Activated naive CD4-positive, alpha-beta T cell treated with anti-CD3 and anti-CD28 coated beads, Interleukin-2, amount 50 U/mL, for 72 hours (primary cell): ENCODE data around the gene KLK3. TPM values are rescaled to one million over a fixed set of nuclear protein-coding genes. Genes with fewer than 3 reads are reported as not detected.

ENCODE experiments used
- ATAC-seq, 2 donors: fragments of 150-1000 bp; cut with Tn5 transposase; 2 replicates each; pipeline ENCODE4 v1.10.0; 2021; ENCODE audit warnings: mild to moderate bottlenecking in 2 of 2, moderate library complexity in 2 of 2
- DNase-seq, 2 donors: peaks; one replicate each; pipeline ENCODE4 v3.0.0; 2021 to 2022; ENCODE audit warnings: low spot score in 2 of 2
- H3K27ac Mint-ChIP-seq, 2 donors: one replicate each; pipeline ENCODE4 v1.8.0; 2022; ENCODE audit warnings: mild to moderate bottlenecking in 2 of 2, mixed read lengths in 2 of 2
- H3K36me3 Mint-ChIP-seq, 2 donors: one replicate each; pipeline ENCODE4 v1.8.0; 2022; ENCODE audit warnings: mixed read lengths in 2 of 2
- H3K9me3 Mint-ChIP-seq, 2 donors: one replicate each; pipeline ENCODE4 v1.8.0; 2022; ENCODE audit warnings: mixed read lengths in 2 of 2
- total RNA-seq, 2 donors: library from RNA; stranded (reverse); gene quantifications; one replicate each; pipeline ENCODE4 v1.2.3, GENCODE V29; 2022

KLK3 gene
- total RNA-seq, 2 donors from 2014 or later, result not detected

DNA sequence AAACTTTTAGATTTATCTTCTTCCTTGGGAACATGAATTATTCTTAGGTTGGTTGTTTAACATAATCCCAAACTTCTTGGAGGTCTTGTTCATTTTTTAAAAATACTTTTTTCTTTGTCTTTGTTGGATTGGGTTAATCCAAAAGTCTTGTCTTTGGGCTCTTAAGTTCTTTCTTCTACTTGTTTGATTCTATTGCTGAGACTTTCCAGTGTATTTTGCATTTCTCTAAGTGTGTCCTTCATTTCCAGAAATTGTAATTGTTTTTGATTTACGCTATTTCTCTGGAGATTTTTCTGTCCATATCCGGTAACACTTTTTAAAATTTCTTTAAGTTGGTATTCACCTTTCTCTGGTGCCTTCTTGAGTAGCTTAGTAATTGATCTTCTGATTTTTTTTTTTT lies 11.5 kb upstream of the KLK3 start:
- Mint-ChIP-seq H3K36me3 (peaks cover 11 to 12% of the 10 kb centered on the region in 2 donors), H3K9me3 (peaks cover 6 to 16% of the 10 kb centered on the region in 2 donors), H3K27ac (no peak overlapping the region)
- DNase-seq (no peak), ATAC-seq (no peak)

DNA sequence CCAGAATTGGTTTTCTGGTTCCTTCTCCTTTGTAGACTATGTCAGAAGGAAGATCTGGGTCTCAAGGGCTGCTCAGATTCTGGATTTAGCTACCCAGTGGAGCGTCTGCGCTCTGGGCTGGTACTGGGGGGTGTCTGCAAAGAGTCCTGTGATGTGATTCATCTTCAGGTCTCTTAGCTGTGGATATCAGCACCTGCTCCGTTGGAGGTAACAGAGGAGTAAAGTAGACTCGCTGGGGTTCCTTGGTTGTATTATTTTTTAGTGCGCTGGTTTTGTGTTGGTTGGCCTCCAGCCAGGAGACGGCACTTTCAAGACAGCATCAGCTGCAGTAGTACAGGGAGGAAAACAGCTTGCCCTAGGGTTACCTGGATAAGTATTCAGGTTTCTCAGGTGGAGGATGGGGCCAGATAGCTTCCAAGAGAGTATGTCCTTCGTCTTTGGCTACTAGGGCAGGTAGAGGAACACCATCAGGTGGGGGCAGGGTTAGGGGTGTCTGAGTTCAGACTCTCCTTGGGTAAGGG lies 11.0 kb upstream of the KLK3 start:
- ATAC-seq, result no peak
- peaks cover 11 to 12% of the 10 kb centered on the region in 2 donors for H3K36me3 Mint-ChIP-seq

GRCh38 chr19:50844296-50844935 lies 10.3 kb upstream of the KLK3 start:
- Mint-ChIP-seq H3K27ac (no peak overlapping the region), H3K36me3 (peaks cover 11 to 12% of the 10 kb centered on the region in 2 donors), H3K9me3 (peaks cover 6 to 16% of the 10 kb centered on the region in 2 donors)
- no peak for DNase-seq
- no peak for ATAC-seq

More for the DNA sequence above, 11.0 kb upstream of the KLK3 start:
- no peak for DNase-seq
- peaks cover 6 to 16% of the 10 kb centered on the region in 2 donors for H3K9me3 Mint-ChIP-seq
- H3K27ac Mint-ChIP-seq, result no peak overlapping the region

- ATAC-seq (no peak), DNase-seq (no peak)
- Mint-ChIP-seq H3K27ac (no peak overlapping the region), H3K36me3 (no peaks in the 10 kb centered on the region), H3K9me3 (no peaks in the 10 kb centered on the region)
Measured at GRCh38 chr19:50850738-50851137, 4.0 kb upstream of the KLK3 start.

DNA sequence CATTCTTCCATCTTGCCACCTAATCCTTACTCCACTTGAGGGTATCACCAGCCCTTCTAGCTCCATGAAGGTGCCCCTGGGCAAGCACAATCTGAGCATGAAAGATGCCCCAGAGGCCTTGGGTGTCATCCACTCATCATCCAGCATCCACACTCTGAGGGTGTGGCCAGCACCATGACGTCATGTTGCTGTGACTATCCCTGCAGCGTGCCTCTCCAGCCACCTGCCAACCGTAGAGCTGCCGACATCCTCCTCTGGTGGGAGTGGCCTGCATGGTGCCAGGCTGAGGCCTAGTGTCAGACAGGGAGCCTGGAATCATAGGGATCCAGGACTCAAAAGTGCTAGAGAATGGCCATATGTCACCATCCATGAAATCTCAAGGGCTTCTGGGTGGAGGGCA lies 3.1 kb upstream of the KLK3 start:
- Mint-ChIP-seq H3K36me3 (no peaks in the 10 kb centered on the region), H3K9me3 (no peaks in the 10 kb centered on the region), H3K27ac (no peak overlapping the region)
- DNase-seq, result peak in 1 of 2 donors; percentile 39
- no peak for ATAC-seq

DNA sequence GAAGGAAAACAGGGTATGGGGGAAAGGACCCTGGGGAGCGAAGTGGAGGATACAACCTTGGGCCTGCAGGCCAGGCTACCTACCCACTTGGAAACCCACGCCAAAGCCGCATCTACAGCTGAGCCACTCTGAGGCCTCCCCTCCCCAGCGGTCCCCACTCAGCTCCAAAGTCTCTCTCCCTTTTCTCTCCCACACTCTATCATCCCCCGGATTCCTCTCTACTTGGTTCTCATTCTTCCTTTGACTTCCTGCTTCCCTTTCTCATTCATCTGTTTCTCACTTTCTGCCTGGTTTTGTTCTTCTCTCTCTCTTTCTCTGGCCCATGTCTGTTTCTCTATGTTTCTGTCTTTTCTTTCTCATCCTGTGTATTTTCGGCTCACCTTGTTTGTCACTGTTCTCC lies 2.7 kb downstream of the KLK3 start:
- Mint-ChIP-seq H3K9me3 (peaks cover 0 to 4% of the 10 kb centered on the region in 2 donors), H3K36me3 (no peaks in the 10 kb centered on the region), H3K27ac (peak overlapping the region in 1 of 2 donors; percentile 19)
- no peak for DNase-seq
- no peak for ATAC-seq

- peaks cover 0 to 4% of the 10 kb centered on the region in 2 donors for H3K9me3 Mint-ChIP-seq
- ATAC-seq, result no peak
- no peak for DNase-seq
- H3K36me3 Mint-ChIP-seq, result no peaks in the 10 kb centered on the region
- H3K27ac Mint-ChIP-seq, result no peak overlapping the region
Measured at GRCh38 chr19:50858886-50859285, 4.2 kb downstream of the KLK3 start.

DNA sequence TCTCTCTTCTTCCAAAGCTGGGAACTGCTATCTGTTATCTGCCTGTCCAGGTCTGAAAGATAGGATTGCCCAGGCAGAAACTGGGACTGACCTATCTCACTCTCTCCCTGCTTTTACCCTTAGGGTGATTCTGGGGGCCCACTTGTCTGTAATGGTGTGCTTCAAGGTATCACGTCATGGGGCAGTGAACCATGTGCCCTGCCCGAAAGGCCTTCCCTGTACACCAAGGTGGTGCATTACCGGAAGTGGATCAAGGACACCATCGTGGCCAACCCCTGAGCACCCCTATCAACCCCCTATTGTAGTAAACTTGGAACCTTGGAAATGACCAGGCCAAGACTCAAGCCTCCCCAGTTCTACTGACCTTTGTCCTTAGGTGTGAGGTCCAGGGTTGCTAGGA lies 5.1 kb downstream of the KLK3 start:
- H3K36me3 Mint-ChIP-seq, result no peaks in the 10 kb centered on the region
- H3K27ac Mint-ChIP-seq, result no peak overlapping the region
- ATAC-seq (no peak), DNase-seq (no peak)
- peaks cover 0 to 4% of the 10 kb centered on the region in 2 donors for H3K9me3 Mint-ChIP-seq

GRCh38 chr19:50861010-50861409 lies 6.3 kb downstream of the KLK3 start:
- no peak overlapping the region for H3K27ac Mint-ChIP-seq
- peaks cover 0 to 4% of the 10 kb centered on the region in 2 donors for H3K9me3 Mint-ChIP-seq
- DNase-seq (no peak), ATAC-seq (no peak)
- H3K36me3 Mint-ChIP-seq, result no peaks in the 10 kb centered on the region

DNA sequence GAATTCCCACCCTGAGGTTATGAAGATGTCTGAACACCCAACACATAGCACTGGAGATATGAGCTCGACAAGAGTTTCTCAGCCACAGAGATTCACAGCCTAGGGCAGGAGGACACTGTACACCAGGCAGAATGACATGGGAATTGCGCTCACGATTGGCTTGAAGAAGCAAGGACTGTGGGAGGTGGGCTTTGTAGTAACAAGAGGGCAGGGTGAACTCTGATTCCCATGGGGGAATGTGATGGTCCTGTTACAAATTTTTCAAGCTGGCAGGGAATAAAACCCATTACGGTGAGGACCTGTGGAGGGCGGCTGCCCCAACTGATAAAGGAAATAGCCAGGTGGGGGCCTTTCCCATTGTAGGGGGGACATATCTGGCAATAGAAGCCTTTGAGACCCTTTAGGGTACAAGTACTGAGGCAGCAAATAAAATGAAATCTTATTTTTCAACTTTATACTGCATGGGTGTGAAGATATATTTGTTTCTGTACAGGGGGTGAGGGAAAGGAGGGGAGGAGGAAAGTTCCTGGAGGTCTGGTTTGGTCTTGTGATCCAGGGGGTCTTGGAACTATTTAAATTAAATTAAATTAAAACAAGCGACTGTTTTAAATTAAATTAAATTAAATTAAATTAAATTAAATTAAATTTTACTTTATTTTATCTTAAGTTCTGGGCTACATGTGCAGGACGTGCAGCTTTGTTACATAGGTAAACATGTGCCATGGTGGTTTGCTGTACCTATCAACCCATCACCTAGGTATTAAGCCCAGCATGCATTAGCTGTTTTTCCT lies 7.0 kb downstream of the KLK3 start:
- no peak for ATAC-seq

DNA sequence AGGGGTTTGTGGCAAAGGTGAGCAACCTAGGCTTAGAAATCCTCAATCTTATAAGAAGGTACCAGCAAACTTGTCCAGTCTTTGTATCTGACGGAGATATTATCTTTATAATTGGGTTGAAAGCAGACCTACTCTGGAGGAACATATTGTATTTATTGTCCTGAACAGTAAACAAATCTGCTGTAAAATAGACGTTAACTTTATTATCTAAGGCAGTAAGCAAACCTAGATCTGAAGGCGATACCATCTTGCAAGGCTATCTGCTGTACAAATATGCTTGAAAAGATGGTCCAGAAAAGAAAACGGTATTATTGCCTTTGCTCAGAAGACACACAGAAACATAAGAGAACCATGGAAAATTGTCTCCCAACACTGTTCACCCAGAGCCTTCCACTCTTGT lies 14.8 kb downstream of the KLK3 start:
- ATAC-seq, result no peak
- no peaks in the 10 kb centered on the region for H3K9me3 Mint-ChIP-seq
- DNase-seq, result no peak
- no peaks in the 10 kb centered on the region for H3K36me3 Mint-ChIP-seq
- H3K27ac Mint-ChIP-seq, result no peak overlapping the region

More for the DNA sequence above, 7.0 kb downstream of the KLK3 start:
- no peak overlapping the region for H3K27ac Mint-ChIP-seq
- DNase-seq, result no peak
- no peaks in the 10 kb centered on the region for H3K36me3 Mint-ChIP-seq
- peaks cover 0 to 4% of the 10 kb centered on the region in 2 donors for H3K9me3 Mint-ChIP-seq

DNA sequence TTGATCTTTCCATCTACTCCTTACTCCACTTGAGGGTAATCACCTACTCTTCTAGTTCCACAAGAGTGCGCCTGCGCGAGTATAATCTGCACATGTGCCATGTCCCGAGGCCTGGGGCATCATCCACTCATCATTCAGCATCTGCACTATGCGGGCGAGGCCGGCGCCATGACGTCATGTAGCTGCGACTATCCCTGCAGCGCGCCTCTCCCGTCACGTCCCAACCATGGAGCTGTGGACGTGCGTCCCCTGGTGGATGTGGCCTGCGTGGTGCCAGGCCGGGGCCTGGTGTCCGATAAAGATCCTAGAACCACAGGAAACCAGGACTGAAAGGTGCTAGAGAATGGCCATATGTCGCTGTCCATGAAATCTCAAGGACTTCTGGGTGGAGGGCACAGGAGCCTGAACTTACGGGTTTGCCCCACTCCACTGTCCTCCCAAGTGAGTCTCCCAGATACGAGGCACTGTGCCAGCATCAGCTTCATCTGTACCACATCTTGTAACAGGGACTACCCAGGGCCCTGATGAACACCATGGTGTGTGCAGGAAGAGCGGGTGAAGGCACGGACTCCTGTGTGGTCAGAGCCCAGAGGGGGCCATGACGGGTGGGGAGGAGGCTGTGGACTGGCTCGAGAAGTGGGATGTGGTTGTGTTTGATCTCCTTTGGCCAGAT lies 15.8 kb downstream of the KLK3 start:
- DNase-seq (peak in 1 of 2 donors; percentile 23), ATAC-seq (peak; percentile 13 to 75)
- Mint-ChIP-seq H3K9me3 (no peaks in the 10 kb centered on the region), H3K27ac (no peak overlapping the region), H3K36me3 (no peaks in the 10 kb centered on the region)

GRCh38 chr19:50873056-50873455 lies 18.3 kb downstream of the KLK3 start, which contains the start of gene KLK2:
KLK2 (plus strand) TSS chr19:50873439; CDS start chr19:50873474, 35 bp downstream.
- Mint-ChIP-seq H3K27ac (no peak within 1 kb of the TSS), H3K36me3 (no peaks in the 10 kb centered on the region), H3K9me3 (no peaks in the 10 kb centered on the region)
- ATAC-seq (no peak), DNase-seq (peak in 1 of 2 donors; percentile 33)

- H3K36me3 Mint-ChIP-seq, result no peaks in the 10 kb centered on the region
- H3K9me3 Mint-ChIP-seq, result no peaks in the 10 kb centered on the region
- ATAC-seq (no peak), DNase-seq (no peak)
- no peak overlapping the region for H3K27ac Mint-ChIP-seq
Measured at GRCh38 chr19:50874211-50874610, 19.5 kb downstream of the KLK3 start.

DNA sequence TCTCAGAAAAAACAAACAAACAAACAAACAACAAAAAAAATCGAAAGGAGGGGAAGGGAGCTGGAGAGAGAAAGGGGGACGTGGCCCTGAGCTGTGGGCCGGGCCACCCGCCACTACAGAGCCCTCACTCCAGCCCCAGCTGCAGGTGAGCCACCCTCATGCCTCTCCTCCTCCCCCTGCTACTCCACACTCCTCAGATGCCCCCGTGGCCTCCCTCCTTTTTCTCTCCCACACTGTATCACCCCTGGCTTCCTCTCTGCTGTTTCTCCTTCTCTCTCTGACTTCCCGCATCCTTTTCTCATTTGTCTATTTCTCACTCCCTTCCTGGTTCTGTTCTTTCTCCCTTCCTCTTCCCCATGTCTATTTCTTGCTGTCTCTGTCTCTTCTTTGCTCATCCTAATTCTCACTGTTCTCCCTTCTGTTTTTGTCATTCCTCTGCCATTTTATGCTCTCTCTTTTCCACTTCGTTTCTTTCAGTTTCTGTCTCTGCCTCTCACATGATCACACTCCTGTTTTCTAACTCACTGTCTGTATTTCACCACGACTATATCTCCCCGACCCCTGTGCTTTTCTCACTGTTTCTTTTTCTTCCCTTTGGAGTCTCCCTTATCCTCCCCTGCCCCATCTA lies 21.2 kb downstream of the KLK3 start:
- no peak overlapping the region for H3K27ac Mint-ChIP-seq
- no peaks in the 10 kb centered on the region for H3K36me3 Mint-ChIP-seq
- ATAC-seq (no peak), DNase-seq (no peak)
- no peaks in the 10 kb centered on the region for H3K9me3 Mint-ChIP-seq

DNA sequence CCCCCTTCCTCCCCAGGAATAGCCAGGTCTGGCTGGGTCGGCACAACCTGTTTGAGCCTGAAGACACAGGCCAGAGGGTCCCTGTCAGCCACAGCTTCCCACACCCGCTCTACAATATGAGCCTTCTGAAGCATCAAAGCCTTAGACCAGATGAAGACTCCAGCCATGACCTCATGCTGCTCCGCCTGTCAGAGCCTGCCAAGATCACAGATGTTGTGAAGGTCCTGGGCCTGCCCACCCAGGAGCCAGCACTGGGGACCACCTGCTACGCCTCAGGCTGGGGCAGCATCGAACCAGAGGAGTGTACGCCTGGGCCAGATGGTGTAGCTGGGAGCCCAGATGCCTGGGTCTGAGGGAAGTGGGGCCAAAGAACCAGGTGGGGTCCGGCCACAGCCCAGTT lies 21.7 kb downstream of the KLK3 start:
- no peak overlapping the region for H3K27ac Mint-ChIP-seq
- DNase-seq (no peak), ATAC-seq (no peak)
- H3K36me3 Mint-ChIP-seq, result no peaks in the 10 kb centered on the region
- no peaks in the 10 kb centered on the region for H3K9me3 Mint-ChIP-seq

DNA sequence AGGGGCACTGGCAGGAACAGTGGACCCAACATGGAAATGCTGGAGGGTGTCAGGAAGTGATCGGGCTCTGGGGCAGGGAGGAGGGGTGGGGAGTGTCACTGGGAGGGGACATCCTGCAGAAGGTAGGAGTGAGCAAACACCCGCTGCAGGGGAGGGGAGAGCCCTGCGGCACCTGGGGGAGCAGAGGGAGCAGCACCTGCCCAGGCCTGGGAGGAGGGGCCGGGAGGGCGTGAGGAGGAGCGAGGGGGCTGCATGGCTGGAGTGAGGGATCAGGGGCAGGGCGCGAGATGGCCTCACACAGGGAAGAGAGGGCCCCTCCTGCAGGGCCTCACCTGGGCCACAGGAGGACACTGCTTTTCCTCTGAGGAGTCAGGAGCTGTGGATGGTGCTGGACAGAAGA lies 22.6 kb downstream of the KLK3 start:
- Mint-ChIP-seq H3K9me3 (no peaks in the 10 kb centered on the region), H3K36me3 (no peaks in the 10 kb centered on the region), H3K27ac (no peak overlapping the region)
- ATAC-seq, result no peak
- DNase-seq, result no peak
